Measurements from ENCODE around the gene CDC14A.
"Not testable (repeated sequence)": the region's sequence is repeated elsewhere in the genome, so short reads cannot be mapped to it uniquely, and the experiment has no call there.

Gene CDC14A

DNA sequence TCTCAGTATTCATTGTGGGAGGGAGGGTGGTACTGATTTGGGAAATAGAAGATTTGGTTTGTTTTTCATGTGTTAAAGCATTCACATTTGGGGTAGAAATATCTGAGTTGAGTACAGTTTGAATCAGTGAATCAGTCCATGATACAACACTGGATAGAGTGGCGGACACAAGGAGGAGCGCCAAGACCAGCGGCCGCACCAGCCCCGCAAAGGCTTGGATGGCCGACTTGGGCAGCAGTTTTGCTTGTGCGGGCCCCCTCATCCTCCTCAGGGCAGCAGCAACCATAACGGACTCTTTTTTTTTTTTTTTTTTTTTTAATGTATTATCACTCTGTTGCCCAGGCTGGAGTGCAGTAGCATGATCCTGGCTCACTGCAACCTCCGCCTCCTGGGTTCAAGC, 20.0 kb upstream of the CDC14A start:
- DNase-seq = no peak
- intact Hi-C loops (cut with DNase I) = no loop called here

DNA sequence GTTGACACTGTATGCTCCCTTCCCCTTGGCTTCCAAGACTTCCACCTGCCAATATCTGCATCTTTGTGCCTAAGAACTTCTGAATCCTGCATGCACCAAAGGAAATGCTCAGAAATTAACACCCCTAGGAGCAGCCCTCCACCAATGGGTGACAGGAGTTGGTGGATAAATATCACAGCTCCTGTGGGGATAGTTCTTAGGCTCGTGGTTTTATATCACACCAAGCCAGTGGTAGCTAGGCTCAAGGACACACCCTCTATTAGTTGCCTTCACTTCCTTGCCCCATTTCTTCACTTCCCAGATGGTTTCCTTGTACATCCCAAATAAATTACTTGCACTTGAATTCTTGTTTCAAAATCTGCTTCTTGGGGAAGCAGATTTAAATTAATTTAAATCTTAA, 16.9 kb upstream of the CDC14A start:
- intact Hi-C loops (cut with DNase I) = no loop called here
- no peak for DNase-seq

DNA sequence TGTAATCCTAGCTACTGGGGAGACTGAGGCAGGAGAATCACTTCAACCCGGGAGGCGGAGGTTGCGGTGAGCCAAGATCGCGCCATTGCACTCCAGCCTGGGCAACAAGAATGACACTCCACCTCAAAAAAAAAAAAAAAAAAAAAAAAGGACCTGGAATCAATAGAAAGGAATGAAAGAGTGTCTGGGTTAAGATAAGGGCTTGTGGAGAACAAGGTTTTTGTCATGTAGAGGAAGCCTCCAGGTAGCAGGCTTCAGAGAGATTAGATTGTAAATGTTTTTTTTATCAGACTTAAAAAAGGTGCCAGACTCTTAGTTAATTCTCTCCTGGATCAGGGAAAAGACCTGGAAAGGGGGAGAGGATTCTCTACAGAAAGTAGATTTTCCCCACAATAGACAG, 14.4 kb upstream of the CDC14A start:
- intact Hi-C loops (cut with DNase I); DNase-seq: not testable (repeated sequence)

DNA sequence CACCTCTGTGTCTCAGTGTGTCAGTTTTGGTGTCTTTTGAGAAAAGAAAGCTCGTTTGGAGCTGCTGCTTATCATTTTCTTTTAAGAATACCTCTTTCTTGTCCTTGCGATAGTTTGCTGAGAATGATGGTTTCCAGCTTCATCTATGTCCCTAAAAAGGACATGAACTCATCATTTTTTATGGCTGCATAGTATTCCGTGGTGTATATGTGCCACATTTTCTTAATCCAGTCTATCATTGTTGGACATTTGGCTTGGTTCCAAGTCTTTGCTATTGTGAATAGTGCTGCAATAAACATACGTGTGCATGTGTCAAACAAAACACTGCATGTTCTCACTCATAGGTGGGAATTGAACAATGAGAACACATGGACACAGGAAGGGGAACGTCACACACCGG, 12.6 kb upstream of the CDC14A start:
- DNase-seq; intact Hi-C loops (cut with DNase I): not testable (repeated sequence)

DNA sequence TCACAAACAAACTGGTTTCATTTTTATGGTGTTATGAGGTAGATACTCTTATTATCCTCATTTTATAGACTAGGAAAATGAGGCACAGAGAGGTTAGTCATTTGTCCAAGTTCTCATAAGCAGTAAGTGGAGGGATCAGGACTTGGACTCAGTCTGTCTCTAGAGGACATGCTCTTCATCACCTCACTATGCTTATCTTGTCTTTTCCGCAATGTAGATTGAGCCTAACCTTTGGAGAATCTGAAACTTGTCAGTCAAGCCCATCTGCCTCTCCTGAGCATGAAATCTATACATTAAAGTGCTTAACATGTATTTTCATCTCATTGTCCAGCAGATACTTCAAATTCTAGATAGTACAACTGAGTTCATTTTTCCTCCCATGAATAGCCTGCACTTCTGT, 11.8 kb upstream of the CDC14A start:
- intact Hi-C loops (cut with DNase I) = no loop called here
- DNase-seq = no peak

DNA sequence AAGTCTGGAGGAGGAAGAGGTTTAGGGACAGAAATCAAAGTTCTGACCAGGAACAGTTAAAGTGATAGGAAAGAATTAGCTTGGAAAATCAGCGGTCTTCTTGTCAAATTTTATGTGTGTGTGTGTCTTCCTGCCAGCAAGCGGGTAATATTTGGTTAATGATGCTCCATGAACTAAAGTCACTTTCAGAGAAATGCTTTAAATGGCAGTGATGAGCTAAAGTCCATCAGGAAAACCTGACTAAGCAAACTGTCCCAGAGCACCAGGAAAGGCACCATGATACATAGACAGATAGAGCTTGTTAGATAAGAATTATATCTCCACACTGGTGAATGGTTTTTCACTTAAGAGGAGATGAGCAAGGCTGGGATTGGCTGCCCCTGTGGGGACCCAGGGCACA, 10.0 kb upstream of the CDC14A start:
- intact Hi-C loops (cut with DNase I) = no loop called here
- no peak for DNase-seq

DNA sequence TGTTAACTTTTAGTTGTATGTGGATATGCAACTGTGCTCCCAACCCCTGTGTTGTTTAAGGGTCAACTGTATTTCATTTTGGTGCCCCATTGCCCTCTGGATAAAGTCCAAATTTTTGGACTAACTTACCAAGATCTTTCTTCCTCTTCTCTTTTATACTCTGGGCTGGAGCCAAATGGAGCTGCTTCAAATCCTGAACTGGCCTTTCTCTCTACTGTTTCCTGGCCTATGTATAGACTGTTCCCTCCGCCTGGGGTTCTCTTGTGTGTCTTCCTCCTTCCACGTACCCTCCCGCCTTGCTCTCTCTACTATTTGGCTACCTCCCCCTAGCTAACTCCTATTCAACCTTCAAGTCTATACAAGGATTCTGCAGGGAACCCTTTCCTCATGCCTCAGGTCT, 8.4 kb upstream of the CDC14A start:
- intact Hi-C loops (cut with DNase I) = no loop called here
- no peak for DNase-seq

DNA sequence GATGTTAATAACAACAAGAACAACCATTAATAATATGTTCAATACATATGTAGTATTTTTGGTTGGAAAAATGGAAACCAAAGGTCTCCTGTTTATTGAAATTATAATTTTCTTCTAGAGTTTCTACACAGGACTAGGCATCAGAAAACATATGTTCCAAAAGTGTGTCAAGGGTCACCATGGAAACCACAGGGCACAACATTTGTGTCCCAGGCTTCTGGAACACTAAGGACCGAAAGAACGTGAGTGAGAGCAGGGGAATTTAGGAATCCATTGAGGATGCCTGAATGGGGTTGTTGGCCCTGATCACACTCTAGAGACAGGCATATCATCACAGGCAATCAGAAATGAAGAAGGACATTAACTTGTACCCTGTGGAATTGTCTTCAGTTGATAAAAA, 7.5 kb upstream of the CDC14A start:
- intact Hi-C loops (cut with DNase I) = no loop called here

DNA sequence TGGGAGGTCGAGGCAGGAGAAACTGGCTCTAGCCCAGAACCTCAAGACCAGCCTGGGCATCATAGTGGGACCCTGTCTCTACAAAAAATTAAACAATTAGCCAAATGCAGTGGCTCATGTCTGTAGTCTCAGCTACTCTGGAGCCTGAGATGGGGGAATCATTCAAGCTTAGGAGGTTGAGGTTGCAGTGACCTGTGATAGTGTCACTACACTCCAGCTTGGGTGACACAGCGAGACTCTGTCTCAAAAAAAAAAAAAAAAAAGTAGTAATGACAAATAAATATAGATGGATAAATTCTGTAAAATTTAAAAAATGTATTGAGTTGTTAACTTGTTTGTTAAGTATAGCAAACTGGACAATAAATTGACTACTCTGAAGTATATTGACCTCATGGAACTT, 5.9 kb upstream of the CDC14A start:
- no peak for DNase-seq
- intact Hi-C loops (cut with DNase I) = no loop called here

More for the DNA sequence above, 7.5 kb upstream of the CDC14A start:
- DNase-seq = no peak

DNA sequence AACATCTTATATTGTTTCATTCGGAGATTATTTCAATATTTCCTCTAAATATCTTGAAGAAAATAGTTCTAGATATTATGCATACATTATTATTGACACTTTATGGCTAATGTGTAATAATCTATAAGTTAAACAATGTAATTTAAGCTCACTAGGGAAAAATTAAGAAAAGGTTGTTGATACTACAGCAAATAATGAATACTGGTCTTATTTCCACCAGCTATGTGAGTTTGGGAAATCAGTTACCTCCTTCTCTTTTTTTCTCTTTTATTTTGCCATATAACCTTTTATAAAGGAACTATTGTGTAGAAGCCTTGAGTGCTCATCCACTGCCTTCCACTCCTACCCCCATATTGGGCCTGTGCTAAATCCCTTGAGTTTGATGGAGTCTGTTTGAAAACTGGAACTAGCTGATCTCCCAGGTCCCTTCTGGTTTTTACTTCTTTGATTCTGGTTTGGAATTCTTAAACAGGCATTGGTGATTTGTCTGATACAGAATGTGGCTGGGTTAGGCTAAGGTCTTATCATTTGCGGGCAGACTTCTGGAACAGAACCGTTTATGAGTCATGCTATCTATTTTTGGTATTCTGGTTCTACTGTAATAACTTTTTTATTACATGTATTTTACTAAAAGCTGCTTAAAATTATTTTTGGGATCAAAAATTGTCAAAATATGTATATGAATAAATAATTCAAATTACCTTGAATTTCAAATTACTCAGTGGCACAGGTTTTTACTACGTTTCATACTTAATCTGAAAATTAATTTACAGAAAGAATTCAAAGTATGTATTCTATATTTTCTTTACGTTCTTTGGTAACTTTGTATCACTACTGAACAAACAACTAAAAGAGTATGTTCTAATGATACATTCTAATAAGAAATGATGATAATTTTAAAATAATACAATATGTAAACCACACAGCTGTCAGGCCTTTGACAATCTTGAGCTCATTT, 5.0 kb upstream of the CDC14A start:
- intact Hi-C loops (cut with DNase I) = no loop called here
- DNase-seq = no peak

DNA sequence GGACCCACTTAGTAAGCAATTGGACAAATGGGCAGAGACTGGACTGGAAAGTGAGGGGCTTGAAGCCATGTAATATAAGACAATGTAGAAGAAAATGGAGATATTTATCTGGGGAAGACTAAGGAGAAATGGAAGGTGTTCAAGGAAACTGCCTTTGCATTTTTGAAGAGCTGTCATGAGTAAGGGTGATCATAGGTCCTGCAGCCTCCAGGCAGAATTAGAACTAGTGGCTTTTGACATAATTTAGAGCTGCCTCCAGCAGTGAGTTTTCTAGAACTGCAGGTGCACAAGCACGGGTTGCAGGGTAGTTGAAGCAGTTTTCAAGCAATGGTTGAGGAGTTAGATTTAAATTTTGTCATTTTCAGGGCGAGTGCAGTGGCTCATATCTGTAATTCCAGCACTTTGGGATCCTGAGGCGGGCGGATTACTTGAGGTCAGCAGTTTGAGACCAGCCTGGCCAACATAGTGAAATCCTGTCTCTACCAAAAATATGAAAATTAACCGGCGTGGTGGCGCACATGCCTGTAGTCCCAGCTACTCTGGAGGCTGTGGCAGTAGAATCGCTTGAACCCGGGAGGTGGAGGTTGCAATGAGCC, 3.7 kb upstream of the CDC14A start:
- intact Hi-C loops (cut with DNase I) = no loop called here
- no peak for DNase-seq

DNA sequence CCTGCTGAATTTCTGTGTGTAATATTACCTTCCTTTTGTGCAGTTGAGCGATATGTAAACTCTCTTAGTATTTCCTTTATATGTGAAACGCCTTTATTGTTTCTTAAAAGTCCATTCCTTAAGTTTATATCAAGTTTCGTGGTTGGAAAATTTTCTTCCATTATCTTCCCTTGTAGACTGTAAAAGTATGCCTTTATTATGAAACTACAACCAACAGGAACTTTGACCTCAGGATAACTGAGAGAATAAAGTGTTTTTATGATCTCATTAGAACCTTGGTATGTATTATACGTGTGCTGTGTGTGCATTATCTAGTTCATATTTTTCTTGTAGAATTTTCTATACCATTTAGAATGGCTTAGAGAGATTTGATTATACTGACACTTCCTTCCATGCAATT, 3.1 kb upstream of the CDC14A start:
- no peak for DNase-seq
- intact Hi-C loops (cut with DNase I) = no loop called here

DNA sequence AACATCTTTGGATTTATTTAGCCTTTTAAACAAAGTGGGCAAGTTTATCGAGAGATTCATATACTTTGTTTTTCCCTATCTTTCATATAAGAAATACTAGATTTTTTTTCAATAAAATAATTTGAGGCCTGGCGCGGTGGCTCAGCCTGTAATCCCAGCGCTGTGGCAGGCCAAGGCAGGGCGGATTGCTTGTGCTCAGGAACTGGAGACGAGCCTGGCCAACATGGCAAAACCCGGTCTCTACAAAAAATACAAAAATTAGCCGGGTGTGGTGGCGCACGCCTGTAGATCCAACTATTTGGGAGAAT, 1.6 kb upstream of the CDC14A start:
- DNase-seq = peak in 2 of 10 donors; percentile 63 to 84
- intact Hi-C loops (cut with DNase I) = loop anchor here (2.0 to 5.0 kb wide), 3 partner anchors 83 to 218 kb away; partner anchors contain the start of genes DBT, RTCA, SASS6 and TRMT13

DNA sequence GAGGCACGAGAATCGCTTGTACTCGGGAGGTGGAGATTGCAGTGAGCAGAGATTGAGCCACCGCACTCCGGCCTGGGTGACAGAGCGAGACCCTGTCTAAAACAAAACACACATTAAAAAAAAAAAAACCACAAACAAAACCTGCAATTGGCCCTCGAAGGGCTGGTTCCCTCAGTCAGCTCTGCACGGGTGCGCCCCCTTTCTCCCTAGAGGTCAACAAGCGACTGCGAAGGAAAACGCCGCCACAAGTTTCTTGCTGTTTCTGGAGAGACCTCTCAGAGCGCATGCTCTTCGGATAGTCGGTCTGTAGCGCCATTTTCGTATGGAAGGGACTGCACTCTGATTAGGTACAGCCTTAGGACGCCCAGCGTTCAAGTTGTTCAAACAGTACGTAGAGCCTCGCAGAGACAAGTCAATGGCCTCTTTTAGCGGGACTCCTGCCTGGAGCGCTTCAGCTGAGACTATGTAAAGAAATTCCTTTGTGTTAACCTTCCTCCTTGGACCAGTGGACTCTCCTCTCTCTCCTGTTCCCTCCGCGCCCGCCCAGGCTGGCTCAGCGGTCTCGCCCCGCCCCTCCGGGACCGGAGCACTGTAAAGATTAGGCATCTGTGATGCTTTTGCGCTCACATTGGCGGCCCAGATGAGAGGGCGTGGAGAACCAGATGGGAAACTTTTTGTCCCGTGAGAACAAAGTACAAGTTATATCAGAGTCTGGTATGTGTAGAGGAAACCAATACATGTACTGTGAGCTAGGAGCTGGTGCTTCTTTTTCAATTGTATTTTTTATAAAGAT, 1.0 kb upstream of the CDC14A start:
- peak; percentile 49 to 91 (median 70) for DNase-seq
- intact Hi-C loops (cut with DNase I) = loop anchor here (2.0 to 5.0 kb wide), 3 partner anchors 84 to 218 kb away; partner anchors contain the start of genes DBT, RTCA, SASS6 and TRMT13

DNA sequence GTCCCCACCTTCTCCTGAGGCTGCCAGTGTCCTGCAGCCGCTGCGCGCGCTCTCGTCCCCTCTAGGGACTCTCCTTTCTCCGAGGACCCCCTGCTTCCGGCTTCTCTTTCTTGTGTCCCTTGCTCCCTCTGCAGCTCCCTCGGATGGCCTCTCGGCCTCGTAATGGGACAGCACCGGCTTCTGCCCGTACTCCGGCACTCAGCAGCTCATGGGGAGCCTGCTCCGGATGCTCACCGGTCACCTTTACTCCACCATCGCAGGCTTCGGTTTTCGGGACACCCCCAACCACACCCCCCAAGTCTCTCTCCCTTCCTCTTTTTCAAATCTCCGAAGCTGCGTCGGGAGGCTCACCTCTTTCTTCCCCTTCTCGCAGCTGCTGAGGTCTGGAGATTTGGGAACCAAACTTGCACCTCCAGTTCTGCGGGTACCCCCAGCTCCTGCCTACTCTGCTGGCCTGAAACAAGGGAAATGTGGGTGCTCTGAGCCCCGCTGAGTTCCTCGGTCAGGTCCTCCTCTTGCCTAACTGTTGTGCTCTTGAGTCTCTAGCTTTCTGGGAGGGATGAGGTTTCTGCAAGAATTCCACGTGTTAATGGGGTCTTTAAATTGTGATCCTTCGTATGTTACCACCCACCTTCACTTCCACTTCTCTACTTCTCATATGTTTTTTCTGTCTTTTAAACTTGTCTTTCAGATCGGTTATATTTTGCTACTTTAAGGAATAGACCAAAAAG, 930 bp downstream of the CDC14A start:
- intact Hi-C loops (cut with DNase I) = loop anchor here (2.0 to 5.0 kb wide), 2 partner anchors 86 to 106 kb away; partner anchors contain the start of gene RTCA
- DNase-seq = peak in 5 of 10 donors; percentile 8 to 88 (median 30)

DNA sequence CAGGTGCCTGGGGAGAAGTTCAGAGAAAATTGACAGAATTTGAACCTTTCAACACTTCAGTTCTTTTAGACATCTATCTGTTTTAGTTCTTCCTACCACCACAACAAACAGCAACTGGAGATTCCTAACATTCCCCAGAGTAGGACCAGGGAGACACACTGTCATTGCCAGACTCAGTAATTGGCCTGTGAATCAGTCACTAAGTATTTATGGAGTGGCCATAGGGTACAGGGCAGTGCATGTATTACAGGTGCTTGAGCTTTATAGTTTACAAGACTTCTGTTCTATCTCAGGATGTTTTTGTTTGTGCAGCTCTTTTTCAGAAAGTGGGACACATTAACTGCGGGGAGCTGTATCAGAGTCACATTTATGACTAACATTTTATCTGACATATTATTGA, 1.7 kb downstream of the CDC14A start:
- intact Hi-C loops (cut with DNase I) = loop anchor here (2.0 to 5.0 kb wide), 2 partner anchors 87 to 105 kb away; partner anchors contain the start of gene RTCA
- DNase-seq = no peak

DNA sequence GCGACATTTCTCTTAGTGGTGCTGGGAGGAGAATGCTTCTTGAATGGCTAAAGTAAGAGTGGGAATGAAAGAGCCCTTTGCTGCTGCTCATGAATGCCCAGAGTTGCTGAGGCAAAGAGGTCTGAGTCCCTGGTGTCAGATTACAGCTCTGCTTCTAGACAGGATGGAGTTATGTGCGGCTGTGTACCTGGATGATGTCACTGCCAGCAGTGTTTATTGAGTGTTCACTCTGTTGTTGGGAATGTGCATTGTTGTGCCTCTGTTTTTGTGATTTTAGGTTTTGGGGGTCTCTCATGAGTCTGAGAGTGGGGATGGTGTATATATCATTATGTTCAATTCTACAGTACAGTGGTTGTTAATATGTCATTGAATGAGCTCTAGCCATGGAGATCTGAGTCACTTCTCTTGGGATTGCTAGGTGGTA, 2.7 kb downstream of the CDC14A start:
- intact Hi-C loops (cut with DNase I) = loop anchor here (5.0 kb wide), 1 partner anchor 88 kb away; the partner anchor contains the start of gene RTCA
- peak in 1 of 10 donors; percentile 49 for DNase-seq

DNA sequence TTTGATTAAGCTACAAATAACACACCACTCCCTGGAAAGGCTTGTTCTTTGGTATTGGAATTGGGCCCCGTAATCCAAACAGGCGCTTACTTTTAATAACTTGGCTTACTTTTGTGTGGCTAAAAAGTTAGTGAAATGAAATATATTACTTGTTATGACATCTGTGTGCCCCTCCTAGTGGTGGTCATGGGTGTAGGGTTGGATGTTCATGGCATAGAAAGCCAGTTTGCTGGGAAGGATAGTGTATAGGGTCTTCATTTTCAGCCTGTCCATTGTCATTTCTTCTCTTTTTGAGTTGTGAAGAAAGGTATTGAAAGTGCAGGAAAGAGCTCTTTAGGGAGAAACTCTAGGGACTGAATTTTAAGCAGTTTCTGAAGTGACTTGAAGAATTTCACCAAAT, 5.9 kb downstream of the CDC14A start:
- no peak for DNase-seq
- intact Hi-C loops (cut with DNase I) = no loop called here

DNA sequence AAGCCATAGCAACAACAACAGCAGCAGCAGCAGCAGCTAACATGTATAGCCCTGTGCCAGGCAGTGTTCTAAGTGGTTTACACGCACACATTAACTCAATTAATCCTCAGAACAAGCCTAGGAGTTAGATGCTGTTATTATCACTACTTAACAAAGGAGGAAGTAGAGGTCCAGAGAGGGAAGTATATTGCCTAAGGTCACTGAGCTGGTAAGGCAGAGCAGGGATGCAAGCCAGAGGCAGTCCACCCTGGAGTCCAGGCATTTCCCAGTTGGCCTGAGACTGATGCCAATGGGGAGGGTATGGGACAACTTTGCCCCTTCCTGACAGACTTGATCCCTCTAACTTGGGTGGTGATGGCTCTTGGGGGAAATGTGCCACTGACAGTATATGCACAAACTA, 6.8 kb downstream of the CDC14A start:
- DNase-seq = peak in 1 of 10 donors; percentile 32
- intact Hi-C loops (cut with DNase I) = no loop called here
